IMR-90 (cell line): Measurements from ENCODE around the gene PPP1R14C. TPM values are rescaled to one million over a fixed set of nuclear protein-coding genes. Genes with fewer than 3 reads are reported as not detected.

ENCODE experiments used
- ATAC-seq: fragments of 200-7000 bp; cut with Tn5 transposase; 2 replicates; pipeline ENCODE4 v1.9.1; 2020; ENCODE audit warnings: low read depth, mild to moderate bottlenecking, moderate library complexity
- BruUV-seq: library from RNA; stranded (reverse); fragments of 400-500 nt; replicated peaks from 2 replicates; lab custom pipeline; 2021; lab: Mats Ljungman, UMichigan
- CTCF ChIA-PET: fragments of 300-600 bp; formaldehyde crosslinking; extraction: SDS; loops from one replicate; lab custom pipeline; 2021; ENCODE audit warnings: antibody characterized with exemption; lab: Yijun Ruan, JAX
- POLR2A ChIA-PET: fragments of 300-600 bp; sonication (Branson Sonifier 250); formaldehyde crosslinking; loops from one replicate; lab custom pipeline; 2022; ENCODE audit warnings: antibody characterized with exemption; ENCODE audit not compliant: unreplicated experiment; lab: Charles Lee
- DNase-seq: peaks from one replicate; pipeline ENCODE4 v3.0.0; 2013
- H2AFZ ChIP-seq: replicated peaks from 2 replicates; pipeline ENCODE3; 2013; ENCODE audit warnings: low read length, mild to moderate bottlenecking; ENCODE audit not compliant: poor library complexity
- H2AK5ac ChIP-seq: 2 replicates; pipeline ENCODE4 v1.6.1; 2013; ENCODE audit warnings: low read depth, low read length, inconsistent platforms
- H2AK9ac ChIP-seq: replicated peaks from 2 replicates; pipeline ENCODE3; 2013; ENCODE audit warnings: mild to moderate bottlenecking, low read depth, low read length, moderate library complexity; ENCODE audit not compliant: poor library complexity
- H2BK120ac ChIP-seq: 2 replicates; pipeline ENCODE4 v1.6.1; 2013; ENCODE audit warnings: low read depth, low read length, inconsistent platforms
- H2BK15ac ChIP-seq: 3 replicates; pipeline ENCODE4 v1.6.1; 2013; ENCODE audit warnings: low read depth, low read length, inconsistent platforms
- H2BK20ac ChIP-seq: 2 replicates; pipeline ENCODE4 v1.6.1; 2013; ENCODE audit warnings: low read depth, mild to moderate bottlenecking, inconsistent platforms, low read length, moderate library complexity
- H2BK5ac ChIP-seq: 2 replicates; pipeline ENCODE4 v1.6.1; 2013; ENCODE audit warnings: mild to moderate bottlenecking, low read depth, low read length, inconsistent platforms; ENCODE audit not compliant: poor library complexity, severe bottlenecking
- H3K14ac ChIP-seq: replicated peaks from 2 replicates; pipeline ENCODE4 v1.6.1; 2013; ENCODE audit warnings: low read depth, low read length, inconsistent platforms
- H3K18ac ChIP-seq: 2 replicates; pipeline ENCODE4 v1.6.1; 2013; ENCODE audit warnings: low read depth, low read length, control low read depth
- H3K23ac ChIP-seq: 2 replicates; pipeline ENCODE4 v1.6.1; 2013; ENCODE audit warnings: low read depth, low read length, inconsistent platforms
- H3K27ac ChIP-seq: 2 replicates; pipeline ENCODE4 v1.5.1; 2013; ENCODE audit warnings: mild to moderate bottlenecking, control low read depth, low read length; ENCODE audit not compliant: insufficient read depth
- H3K27me3 ChIP-seq: 2 replicates; pipeline ENCODE4 v1.6.1; 2013; ENCODE audit warnings: low read length; ENCODE audit not compliant: control insufficient read depth, insufficient read depth
- H3K36me3 ChIP-seq: 2 replicates; pipeline ENCODE4 v1.6.1; 2013; ENCODE audit warnings: low read length, mixed read lengths; ENCODE audit not compliant: control insufficient read depth, insufficient read depth
- H3K4ac ChIP-seq: 2 replicates; pipeline ENCODE4 v1.6.1; 2013; ENCODE audit warnings: low read depth, low read length, inconsistent platforms
- H3K4me1 ChIP-seq: 2 replicates; pipeline ENCODE4 v1.6.1; 2013; ENCODE audit warnings: low read length, mixed read lengths; ENCODE audit not compliant: control insufficient read depth, insufficient read depth
- H3K4me2 ChIP-seq: 2 replicates; pipeline ENCODE4 v1.6.1; 2013; ENCODE audit warnings: low read depth, mild to moderate bottlenecking, control low read depth, low read length, moderate library complexity
- H3K4me3 ChIP-seq: 2 replicates; pipeline ENCODE4 v1.5.1; 2013; ENCODE audit warnings: low read depth, mild to moderate bottlenecking, control low read depth, low read length, moderate library complexity; ENCODE audit not compliant: insufficient read depth
- H3K56ac ChIP-seq: 2 replicates; pipeline ENCODE4 v1.6.1; 2013; ENCODE audit warnings: low read length, inconsistent platforms; ENCODE audit not compliant: insufficient read depth; ENCODE audit errors: extremely low read depth
- H3K79me1 ChIP-seq, 2 experiments: 2 replicates each; pipeline ENCODE4 v1.6.1; 2013; ENCODE audit warnings: low read length in 2 of 2, inconsistent platforms in 1 of 2, low read depth in 1 of 2
- H3K9ac ChIP-seq: 2 replicates; pipeline ENCODE4 v1.6.1; 2013; ENCODE audit warnings: low read depth, low read length, control low read depth
- H3K9me1 ChIP-seq: 2 replicates; pipeline ENCODE4 v1.6.1; 2013; ENCODE audit warnings: low read length, inconsistent platforms; ENCODE audit not compliant: insufficient read depth
- H3K9me3 ChIP-seq: 2 replicates; pipeline ENCODE4 v1.6.1; 2013; ENCODE audit warnings: low read length; ENCODE audit not compliant: control insufficient read depth, insufficient read depth
- H4K20me1 ChIP-seq: 2 replicates; pipeline ENCODE4 v1.6.1; 2013; ENCODE audit warnings: low read length, inconsistent platforms; ENCODE audit not compliant: insufficient read depth
- H4K5ac ChIP-seq: 2 replicates; pipeline ENCODE4 v1.6.1; 2013; ENCODE audit warnings: mild to moderate bottlenecking, low read depth, low read length, control low read depth
- H4K8ac ChIP-seq, 2 experiments: 2 replicates each; pipeline ENCODE4 v1.6.1; 2013; ENCODE audit warnings: low read depth in 2 of 2, low read length in 2 of 2, control low read depth in 1 of 2, inconsistent platforms in 1 of 2
- H4K91ac ChIP-seq: 2 replicates; pipeline ENCODE4 v1.6.1; 2013; ENCODE audit warnings: low read depth, low read length, inconsistent platforms; ENCODE audit not compliant: insufficient read depth
- BHLHE40 ChIP-seq: fragments of 150-350 bp; IDR thresholded peaks from 2 replicates; pipeline ENCODE4 v1.6.1; 2016; ENCODE audit warnings: mild to moderate bottlenecking, low read depth, low read length
- FOS ChIP-seq: fragments of 150-350 bp; IDR thresholded peaks from 2 replicates; pipeline ENCODE4 v1.6.1; 2016; ENCODE audit warnings: low read depth, low read length
- MAFK ChIP-seq: IDR thresholded peaks from 2 replicates; pipeline ENCODE4 v1.6.1; 2012; ENCODE audit warnings: low read depth, low read length, improper control_type of control experiment
- MAZ ChIP-seq: IDR thresholded peaks from 2 replicates; pipeline ENCODE4 v1.6.1; 2012; ENCODE audit warnings: low read depth, mild to moderate bottlenecking, low read length, improper control_type of control experiment, moderate library complexity, borderline replicate concordance
- NFE2L2 ChIP-seq: fragments of 150-350 bp; IDR thresholded peaks from 2 replicates; pipeline ENCODE4 v1.6.1; 2016; ENCODE audit warnings: low read depth, mild to moderate bottlenecking, low read length
- POLR2A ChIP-seq: IDR thresholded peaks from 2 replicates; pipeline ENCODE4 v1.6.1; 2012; ENCODE audit warnings: mild to moderate bottlenecking, low read depth, low read length
- RFX5 ChIP-seq: IDR thresholded peaks from 2 replicates; pipeline ENCODE4 v1.8.0; 2012; ENCODE audit warnings: low read depth, mild to moderate bottlenecking, low read length, moderate library complexity
- WGBS, 2 experiments: methylation state at CpG; one replicate each; pipeline versions ENCODE4 v1.1.5 to v1.1.7; 2013; ENCODE audit warnings: missing lambda C conversion rate in 2 of 2; ENCODE audit not compliant: insufficient read length in 1 of 2; ENCODE audit errors: extremely low coverage in 2 of 2; 5-methylcytosine and 5-hydroxymethylcytosine counted together
- dilution Hi-C: fragments of 300-500 bp; cut with HindIII; formaldehyde crosslinking; loops from one replicate; pipeline ENCODE4 v1.14.3; 2018; ENCODE audit warnings: low sequenced_read_pairs; ENCODE audit not compliant: unreplicated experiment
- in situ Hi-C: fragments of 300-500 bp; cut with MboI; formaldehyde crosslinking; loops from 3 replicates; pipeline ENCODE4 v1.14.3; 2019; ENCODE audit warnings: low sequenced_read_pairs, inconsistent platforms, mixed read lengths
- intact Hi-C: fragments of 100-400 bp; cut with micrococcal nuclease; formaldehyde crosslinking; loops from 2 replicates; pipeline ENCODE4 v1.10.0; 2022
- polyA plus RNA-seq, 3 experiments: library from polyadenylated mRNA; depleted of rRNA; stranded (reverse); fragments of >200 nt; gene quantifications; 2 replicates each; pipeline ENCODE4 v1.2.3, GENCODE V29; 2012; ENCODE audit warnings: low replicate concordance in 1 of 3
- total RNA-seq: library from RNA; depleted of rRNA; stranded (reverse); fragments of >200 nt; gene quantifications from 2 replicates; pipeline ENCODE4 v1.2.3, GENCODE V29; 2012
- TF ChIP-seq, protein P1 (sequence below): fragments of 150-350 bp; IDR thresholded peaks from 2 replicates; pipeline ENCODE4 v1.6.1; 2017; ENCODE audit warnings: mild to moderate bottlenecking, antibody characterized with exemption, low read length, low read depth

PPP1R14C gene
- total and polyA plus RNA-seq, 2 of the 4 experiments (the other 2 are of a cell fraction), result not detected

DNA sequence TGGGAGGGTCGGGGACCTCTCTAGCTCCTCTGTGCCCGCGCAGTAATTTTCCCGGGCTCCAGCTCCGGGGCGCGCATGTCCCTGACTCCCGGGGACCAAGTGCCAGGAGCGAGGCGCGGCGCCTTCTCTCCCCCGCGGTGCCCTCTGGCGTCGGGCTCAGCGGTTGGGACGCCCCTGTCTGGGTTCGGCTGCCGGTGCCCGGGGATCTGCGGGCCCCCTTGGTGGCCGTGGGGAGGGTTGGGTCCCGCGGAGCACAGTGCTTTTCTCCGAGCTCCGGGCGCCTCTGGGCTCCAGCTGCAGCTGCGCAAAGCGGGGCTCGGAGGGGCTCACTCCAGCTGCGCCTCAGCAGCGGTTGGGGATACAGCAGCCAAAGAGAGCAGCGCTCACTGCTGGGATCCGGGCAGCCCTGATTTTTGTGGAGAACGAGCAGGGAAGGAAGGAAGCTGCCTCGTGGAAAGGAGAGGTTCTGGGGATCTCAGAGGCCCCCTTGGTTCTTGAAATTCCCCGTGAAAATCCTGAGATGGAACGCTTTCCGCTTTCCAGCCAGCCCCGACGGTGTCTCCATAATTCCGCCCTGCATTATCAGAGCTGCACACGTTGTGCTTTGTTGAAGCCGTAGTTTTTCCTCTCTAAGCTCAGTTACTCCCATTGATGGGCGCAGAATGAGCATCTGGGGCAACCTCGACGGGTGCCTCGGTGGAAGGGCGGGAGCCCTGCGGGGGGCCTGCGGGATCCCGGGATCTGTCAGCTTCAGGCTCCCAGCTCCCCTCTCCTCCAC, 861 bp downstream of the PPP1R14C start:
- Histone ChIP-seq H4K5ac (no peak overlapping the region), H3K4me2 (no peak overlapping the region; the same call in 1 of the 2 replicates), H3K79me1 (no peaks in the 10 kb centered on the region), H3K36me3 (no peaks in the 10 kb centered on the region), H2BK20ac (no peak overlapping the region), H2BK15ac (no peak overlapping the region), H3K9me1 (no peaks in the 10 kb centered on the region), H4K91ac (no peak overlapping the region), H3K4me1 (no peaks in the 10 kb centered on the region; the same call in 1 of the 2 replicates), H3K27me3 (peaks cover 53% of the 10 kb centered on the region), H3K23ac (no peak overlapping the region), H4K8ac (no peak overlapping the region), H3K9ac (no peak overlapping the region), H2AFZ (no peak overlapping the region), H2BK120ac (no peak overlapping the region), H3K4me3 (no peak overlapping the region), H2AK5ac (no peak overlapping the region), H2AK9ac (no peak overlapping the region), H3K9me3 (no peaks in the 10 kb centered on the region; the same call in 1 of the 2 replicates), H3K27ac (no peak overlapping the region), H3K14ac (no peak overlapping the region), H3K56ac (no peak overlapping the region), H3K4ac (no peak overlapping the region), H2BK5ac (no peak overlapping the region), H4K20me1 (no peaks in the 10 kb centered on the region), H3K18ac (no peak overlapping the region)
- POLR2A ChIA-PET, result no interaction called here
- TF ChIP-seq BHLHE40, result no peak
- TF ChIP-seq MAZ, result no peak
- no peak for TF ChIP-seq NFE2L2
- TF ChIP-seq, protein P1, sequence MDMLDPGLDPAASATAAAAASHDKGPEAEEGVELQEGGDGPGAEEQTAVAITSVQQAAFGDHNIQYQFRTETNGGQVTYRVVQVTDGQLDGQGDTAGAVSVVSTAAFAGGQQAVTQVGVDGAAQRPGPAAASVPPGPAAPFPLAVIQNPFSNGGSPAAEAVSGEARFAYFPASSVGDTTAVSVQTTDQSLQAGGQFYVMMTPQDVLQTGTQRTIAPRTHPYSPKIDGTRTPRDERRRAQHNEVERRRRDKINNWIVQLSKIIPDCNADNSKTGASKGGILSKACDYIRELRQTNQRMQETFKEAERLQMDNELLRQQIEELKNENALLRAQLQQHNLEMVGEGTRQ, result no peak
- TF ChIP-seq FOS, result no peak
- no peak for TF ChIP-seq POLR2A
- no peak for TF ChIP-seq MAFK
- no peak for TF ChIP-seq RFX5
- intact Hi-C loops (no loop called here), dilution Hi-C loops (no loop called here), in situ Hi-C loops (no loop called here)
- CTCF ChIA-PET, result interaction anchor here (0.9 kb wide), 1 partner anchor 55 kb away, joined by 3 read pairs; no protein-coding TSS in a partner anchor
- BruUV-seq, result no TSS peak
- no peak for DNase-seq
- WGBS, 2 experiments, result 0% methylated on average over 10 of the region's 53 CpGs; no CpG with 5 or more reads in 1 of the 2 experiments
- peak; percentile 24 for ATAC-seq
